Endodermal cell (in vitro differentiated cells): Measurements from ENCODE around the gene NPAS3. TPM values are rescaled to one million over a fixed set of nuclear protein-coding genes. Genes with fewer than 3 reads are reported as not detected.

ENCODE experiments used
- DNase-seq: peaks from one replicate; pipeline ENCODE4 v3.0.0-alpha.2; 2017
- H3K27ac ChIP-seq: 2 replicates; pipeline ENCODE4 v1.5.1; 2013; ENCODE audit warnings: mild to moderate bottlenecking, low read depth, low read length, moderate library complexity
- H3K27me3 ChIP-seq: 2 replicates; pipeline ENCODE4 v1.6.1; 2013; ENCODE audit warnings: mild to moderate bottlenecking, low read length, moderate library complexity; ENCODE audit not compliant: insufficient read depth, control insufficient read depth, poor library complexity, severe bottlenecking
- H3K36me3 ChIP-seq: 2 replicates; pipeline ENCODE4 v1.7.0; 2013; ENCODE audit warnings: mild to moderate bottlenecking, low read length, moderate library complexity; ENCODE audit not compliant: control insufficient read depth, insufficient read depth
- H3K4me1 ChIP-seq: one replicate; pipeline ENCODE4 v1.7.0; 2013; ENCODE audit warnings: low read length; ENCODE audit not compliant: control insufficient read depth, insufficient read depth
- H3K4me3 ChIP-seq: 2 replicates; pipeline ENCODE4 v1.5.1; 2013; ENCODE audit warnings: mild to moderate bottlenecking, low read length, moderate library complexity
- H3K9ac ChIP-seq: 2 replicates; pipeline ENCODE4 v1.6.1; 2013; ENCODE audit warnings: mild to moderate bottlenecking, low read length, moderate library complexity; ENCODE audit not compliant: poor library complexity, severe bottlenecking; ENCODE audit errors: extremely low read depth
- H3K9me3 ChIP-seq: 2 replicates; pipeline ENCODE4 v1.6.1; 2013; ENCODE audit warnings: mild to moderate bottlenecking, low read length, moderate library complexity; ENCODE audit not compliant: control insufficient read depth
- H3K27ac Mint-ChIP-seq: 2 replicates; pipeline ENCODE4 v1.8.0; 2020; ENCODE audit warnings: mixed read lengths
- H3K27me3 Mint-ChIP-seq: 2 replicates; pipeline ENCODE4 v1.8.0; 2021; ENCODE audit warnings: mild to moderate bottlenecking, mixed read lengths; ENCODE audit not compliant: insufficient read depth
- H3K36me3 Mint-ChIP-seq: 2 replicates; pipeline ENCODE4 v1.8.0; 2020; ENCODE audit warnings: low read depth, mixed read lengths
- H3K4me1 Mint-ChIP-seq: 2 replicates; pipeline ENCODE4 v1.8.0; 2020; ENCODE audit warnings: mixed read lengths
- H3K4me3 Mint-ChIP-seq: 2 replicates; pipeline ENCODE4 v1.8.0; 2020; ENCODE audit warnings: mild to moderate bottlenecking, moderate library complexity, mixed read lengths
- H3K9me3 Mint-ChIP-seq: 2 replicates; pipeline ENCODE4 v1.8.0; 2020; ENCODE audit warnings: mild to moderate bottlenecking, mixed read lengths
- CTCF ChIP-seq: fragments of 200-600 bp; sonication (generic); conservative IDR thresholded peaks from 2 replicates; pipeline ENCODE4 v1.5.0; 2021; ENCODE audit warnings: antibody characterized with exemption, mild to moderate bottlenecking
- WGBS, 2 experiments: methylation state at CpG; one replicate each; pipeline versions ENCODE4 v1.1.5 to v1.1.7; 2013; ENCODE audit warnings: missing lambda C conversion rate in 2 of 2, mixed read lengths in 1 of 2; ENCODE audit not compliant: insufficient coverage in 1 of 2, insufficient read length in 1 of 2; 5-methylcytosine and 5-hydroxymethylcytosine counted together
- total RNA-seq, 2 donors: library from RNA; stranded (reverse); fragmentation: NEBNext Ultra II Directional in 1 of 2; extraction: Animal tissue kit (Norgen Biotek cat#: 25700) in 1 of 2; gene quantifications; 2 replicates in 1 of 2; 3 replicates in 1 of 2; pipeline ENCODE4 v1.2.1, GENCODE V29; 2021

Gene NPAS3
- total RNA-seq, 2 donors from 2014 or later = 1.4 to 1.6 TPM

- H3K9me3 ChIP-seq = no peaks in the 10 kb centered on the region
- H3K27me3 ChIP-seq = no peaks in the 10 kb centered on the region
- H3K36me3 ChIP-seq = no peaks in the 10 kb centered on the region
- H3K4me3 ChIP-seq = no peak overlapping the region
- no peak overlapping the region for H3K27ac ChIP-seq
- H3K27ac Mint-ChIP-seq = no peak overlapping the region
- no peaks in the 10 kb centered on the region for H3K36me3 Mint-ChIP-seq
- no peak for TF ChIP-seq CTCF
- H3K9ac ChIP-seq = no peak overlapping the region
- H3K27me3 Mint-ChIP-seq = no peaks in the 10 kb centered on the region
- no peaks in the 10 kb centered on the region for H3K9me3 Mint-ChIP-seq
- no peaks in the 10 kb centered on the region for H3K4me1 Mint-ChIP-seq
- DNase-seq = no peak
- H3K4me3 Mint-ChIP-seq = no peak overlapping the region
- no peaks in the 10 kb centered on the region for H3K4me1 ChIP-seq
- whole genome bisulfite sequencing, 2 experiments = 65 to 89% methylated on average over 2 to 4 of the region's 4 CpGs
Measured at GRCh38 chr14:33655421-33655820, 716.7 kb downstream of the NPAS3 start.

- DNase-seq = no peak
- TF ChIP-seq CTCF = no peak
- no peaks in the 10 kb centered on the region for H3K27me3 Mint-ChIP-seq
- H3K27me3 ChIP-seq = no peaks in the 10 kb centered on the region
- 81 to 100% methylated on average over 1 to 2 of the region's 3 CpGs for WGBS, 2 experiments
- H3K9ac ChIP-seq = no peak overlapping the region
- H3K4me3 Mint-ChIP-seq = no peak overlapping the region
- no peaks in the 10 kb centered on the region for H3K4me1 ChIP-seq
- H3K36me3 Mint-ChIP-seq = no peaks in the 10 kb centered on the region
- no peaks in the 10 kb centered on the region for H3K36me3 ChIP-seq
- no peak overlapping the region for H3K4me3 ChIP-seq
- H3K4me1 Mint-ChIP-seq = no peaks in the 10 kb centered on the region
- H3K27ac ChIP-seq = no peak overlapping the region
- no peak overlapping the region for H3K27ac Mint-ChIP-seq
- no peaks in the 10 kb centered on the region for H3K9me3 Mint-ChIP-seq
- no peaks in the 10 kb centered on the region for H3K9me3 ChIP-seq
Measured at GRCh38 chr14:33657476-33657875, 718.8 kb downstream of the NPAS3 start.

GRCh38 chr14:33660248-33660647 lies 721.6 kb downstream of the NPAS3 start:
- Histone ChIP-seq H3K9ac (no peak overlapping the region), H3K36me3 (no peaks in the 10 kb centered on the region), H3K4me3 (no peak overlapping the region), H3K9me3 (no peaks in the 10 kb centered on the region), H3K27ac (no peak overlapping the region), H3K27me3 (no peaks in the 10 kb centered on the region), H3K4me1 (no peaks in the 10 kb centered on the region)
- Mint-ChIP-seq H3K4me3 (no peak overlapping the region), H3K4me1 (no peaks in the 10 kb centered on the region), H3K9me3 (peaks cover 15% of the 10 kb centered on the region), H3K36me3 (no peaks in the 10 kb centered on the region), H3K27ac (no peak overlapping the region), H3K27me3 (no peaks in the 10 kb centered on the region)
- DNase-seq = no peak
- 95 to 100% methylated on average over 1 to 3 of the region's 3 CpGs for WGBS, 2 experiments
- no peak for TF ChIP-seq CTCF
